ENCODE measurements around the gene VMO1.

VMO1 gene

GRCh38 chr17:4796552-4796920 is 10.4 kb upstream of the VMO1 start:
- DNase-seq = peak; percentile 16

- DNase-seq = no peak
Observed at GRCh38 chr17:4795168-4795567, 9.0 kb upstream of the VMO1 start.

- DNase-seq = no peak
Observed at GRCh38 chr17:4790705-4791088, 4.5 kb upstream of the VMO1 start.

GRCh38 chr17:4789951-4790704 is 4.0 kb upstream of the VMO1 start:
- peak; percentile 84 for DNase-seq

- DNase-seq = no peak
Observed at GRCh38 chr17:4789701-4789950, 3.5 kb upstream of the VMO1 start.

GRCh38 chr17:4788807-4789700 is 2.9 kb upstream of the VMO1 start, which contains the start of gene GLTPD2:
Gene GLTPD2 (plus strand): TSS chr17:4788964. CDS start chr17:4789012, 48 bp downstream.
- no peak for DNase-seq

GRCh38 chr17:4788159-4788806 is 2.1 kb upstream of the VMO1 start:
- DNase-seq = no peak

- no peak for DNase-seq
Observed at GRCh38 chr17:4786516-4786915, 352 bp upstream of the VMO1 start.

- DNase-seq = no peak
Observed at GRCh38 chr17:4785311-4786105, 656 bp downstream of the VMO1 start.

- peak; percentile 11 for DNase-seq
Observed at GRCh38 chr17:4782652-4783051, 3.5 kb downstream of the VMO1 start.

- DNase-seq = no peak
Observed at GRCh38 chr17:4780325-4780955, 5.7 kb downstream of the VMO1 start.

- DNase-seq = no peak
Observed at GRCh38 chr17:4777969-4778760, 8.0 kb downstream of the VMO1 start.

GRCh38 chr17:4772235-4772613 is 13.9 kb downstream of the VMO1 start:
- DNase-seq = no peak

- no peak for DNase-seq
Observed at GRCh38 chr17:4771519-4772234, 14.5 kb downstream of the VMO1 start, which contains the start of gene TM4SF5. Gene TM4SF5 (plus strand): TSS chr17:4771886. CDS start chr17:4771923, 37 bp downstream.

- no peak for DNase-seq
Observed at GRCh38 chr17:4769628-4770027, 16.5 kb downstream of the VMO1 start.

GRCh38 chr17:4768298-4768697 is 17.9 kb downstream of the VMO1 start:
- DNase-seq = no peak

GRCh38 chr17:4766723-4767122 is 19.4 kb downstream of the VMO1 start:
- no peak for DNase-seq

GRCh38 chr17:4766201-4766600 is 20.0 kb downstream of the VMO1 start:
- no peak for DNase-seq

GRCh38 chr17:4764595-4764994 is 21.6 kb downstream of the VMO1 start:
- no peak for DNase-seq

GRCh38 chr17:4759776-4760236 is 26.4 kb downstream of the VMO1 start:
- DNase-seq = no peak

- DNase-seq = no peak
Observed at GRCh38 chr17:4753392-4753791, 32.8 kb downstream of the VMO1 start.

Data from stimulated activated CD4-positive, alpha-beta T cell treated with anti-CD3 and anti-CD28 coated beads, Interleukin-1b, Interleukin-23, amount 100 ng/mL, for 48 hours (primary cell).